Activated CD4-positive, alpha-beta T cell treated with anti-CD3 and anti-CD28 coated beads, Interleukin-2, amount 50 U/mL, for 48 hours (primary cell): ENCODE results near the gene GHRHR.

Experiments
- DNase-seq, 2 experiments: peaks; one replicate each; pipeline ENCODE4 v3.0.0-alpha.2; 2020

GHRHR gene

DNA sequence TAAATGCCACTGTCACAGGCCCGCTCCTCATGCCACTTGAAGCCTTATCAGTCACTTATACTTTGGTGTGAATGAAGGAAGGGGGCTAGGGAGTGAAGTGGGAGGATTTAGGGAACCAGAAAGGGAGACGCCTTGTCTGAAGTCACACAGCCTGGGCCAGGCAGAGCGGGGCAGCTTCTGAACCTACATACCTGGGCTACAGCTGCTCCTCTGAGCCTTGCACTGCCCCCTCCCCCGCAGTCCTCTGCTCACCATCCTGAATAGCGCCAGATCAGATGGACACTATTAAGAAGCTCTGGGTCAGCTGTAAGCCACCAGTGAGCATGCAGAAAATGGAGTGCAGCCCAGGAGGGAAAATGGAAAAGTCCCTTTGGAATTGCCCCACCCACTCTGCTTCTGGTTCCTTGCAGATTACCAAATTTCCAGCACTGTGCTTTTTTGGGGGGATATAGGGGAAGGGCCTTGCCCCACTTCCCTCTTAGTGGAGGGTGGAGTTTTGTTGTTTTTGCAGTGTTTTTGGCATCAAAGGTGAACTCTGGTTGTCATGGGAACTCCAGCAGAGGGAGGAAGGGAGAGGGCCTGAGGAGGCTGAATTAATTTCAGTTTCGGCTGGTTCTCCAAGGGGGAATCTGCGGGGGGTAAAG lies 53.4 kb downstream of the GHRHR start:
- no peak for DNase-seq

GRCh38 chr7:31017721-31018120 lies 54.0 kb downstream of the GHRHR start:
- DNase-seq: no peak

GRCh38 chr7:31019509-31019908 lies 55.8 kb downstream of the GHRHR start:
- DNase-seq: no peak

- no peak for DNase-seq
These were observed 56.4 kb downstream of the GHRHR start for GRCh38 chr7:31020161-31020560.

GRCh38 chr7:31020652-31021051 lies 56.9 kb downstream of the GHRHR start:
- DNase-seq: no peak

- no peak for DNase-seq
These were observed 58.4 kb downstream of the GHRHR start for GRCh38 chr7:31022117-31022516.

DNA sequence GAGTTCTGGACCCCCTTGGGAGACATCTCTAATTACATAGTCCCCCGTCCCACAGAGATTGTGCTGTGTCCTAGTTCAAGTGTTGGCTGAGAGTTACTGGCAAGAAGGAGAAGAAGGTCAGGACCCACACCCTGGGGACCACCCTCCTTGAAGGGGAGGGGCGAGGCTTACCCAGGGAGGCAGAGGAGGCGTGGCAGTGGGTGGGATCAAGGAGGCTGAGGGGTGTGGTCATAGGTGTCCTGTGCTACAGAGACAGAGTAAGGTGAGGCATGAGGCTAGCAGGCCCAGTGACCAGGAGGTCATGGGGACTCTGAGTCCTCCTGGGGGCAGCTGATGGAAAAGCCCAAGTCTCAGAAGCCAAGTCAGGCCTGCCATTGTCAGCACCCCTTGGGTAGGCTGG lies 59.0 kb downstream of the GHRHR start:
- no peak for DNase-seq

- DNase-seq: no peak
These were observed 60.1 kb downstream of the GHRHR start for GRCh38 chr7:31023877-31024276.

- DNase-seq: no peak
These were observed 63.6 kb downstream of the GHRHR start for GRCh38 chr7:31027161-31027965.

GRCh38 chr7:31028006-31028405 lies 64.3 kb downstream of the GHRHR start:
- no peak for DNase-seq

DNA sequence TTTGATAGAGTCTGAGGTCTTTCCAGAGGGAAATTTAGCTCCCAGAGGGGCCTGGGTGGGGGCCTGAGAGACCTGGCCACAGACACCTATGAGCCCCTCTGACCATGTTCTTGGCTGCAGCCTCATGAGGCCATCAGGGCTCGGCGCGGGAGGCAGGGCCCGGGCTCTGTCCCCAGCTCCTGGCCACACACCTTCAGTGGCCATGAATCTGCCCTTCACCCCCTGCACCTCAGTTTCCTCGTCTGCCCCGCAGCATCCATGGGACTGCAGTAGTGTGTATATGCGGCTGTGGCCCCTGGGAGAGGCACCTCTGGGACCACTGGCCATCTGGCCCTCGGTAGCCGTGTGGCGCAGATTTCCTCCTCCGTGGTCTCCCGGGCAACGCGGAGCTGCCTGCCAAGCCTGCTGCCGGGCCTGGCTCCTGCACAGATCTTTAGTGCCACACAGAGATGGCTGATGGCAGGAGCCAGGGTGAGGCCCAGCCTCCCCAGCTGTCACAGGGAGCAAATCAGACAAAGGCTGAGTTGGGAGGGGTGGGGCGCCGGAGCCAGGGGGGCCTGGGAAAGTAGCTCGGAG lies 64.8 kb downstream of the GHRHR start:
- no peak for DNase-seq
